ENCODE measurements around the gene DDHD1.
"Not testable (repeated sequence)": the region's sequence is repeated elsewhere in the genome, so short reads cannot be mapped to it uniquely, and the experiment has no call there.

DNA sequence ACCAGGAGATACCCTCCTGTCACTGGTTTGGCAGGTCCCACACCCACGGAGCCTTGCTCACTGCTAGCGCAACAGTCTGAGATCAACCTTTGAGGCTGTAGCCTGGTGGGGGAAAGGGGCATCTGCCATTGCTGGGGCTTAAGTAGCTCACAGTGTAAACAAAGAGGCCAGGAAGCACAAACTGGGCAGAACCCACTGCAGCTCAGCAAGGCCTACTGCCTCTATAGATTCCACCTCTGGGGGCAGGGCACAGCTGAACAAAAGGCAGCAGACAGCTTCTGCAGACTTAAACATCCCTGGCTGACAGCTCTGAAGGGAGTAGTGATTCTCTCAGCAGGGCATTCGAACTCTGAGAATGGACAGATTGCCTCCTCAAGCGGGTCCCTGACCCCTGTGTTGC lies 35.6 kb downstream of the DDHD1 start:
- not testable (repeated sequence) for TF ChIP-seq POLR2A, CTCF (IDR thresholded peaks at IDR 0.05)

Data from right lobe of liver (tissue), 4 donors.